Suprapubic skin (tissue), 4 donors: Measurements from ENCODE around the gene RTL1. TPM values are rescaled to one million over a fixed set of nuclear protein-coding genes. Genes with fewer than 3 reads are reported as not detected.

ENCODE experiments used
- DNase-seq, 2 donors: peaks; one replicate each; pipeline ENCODE4 v3.0.0-alpha.2; 2019; ENCODE audit warnings: low spot score in 2 of 2
- H3K27ac ChIP-seq: fragments of 200-600 bp; sonication (generic); one replicate; pipeline ENCODE4 v1.5.1; 2019
- H3K27me3 ChIP-seq: fragments of 200-600 bp; sonication (generic); one replicate; pipeline ENCODE4 v1.5.1; 2019
- H3K36me3 ChIP-seq: fragments of 200-600 bp; sonication (generic); one replicate; pipeline ENCODE4 v1.5.1; 2019
- H3K4me1 ChIP-seq: fragments of 200-600 bp; sonication (generic); one replicate; pipeline ENCODE4 v1.5.1; 2019
- H3K4me3 ChIP-seq: fragments of 200-600 bp; sonication (generic); one replicate; pipeline ENCODE4 v1.5.1; 2019; ENCODE audit warnings: mild to moderate bottlenecking
- H3K9me3 ChIP-seq: fragments of 200-600 bp; sonication (generic); one replicate; pipeline ENCODE4 v1.5.1; 2019
- CTCF ChIP-seq, 2 donors: fragments of 200-600 bp in 1 of 2; fragments of 450-650 bp in 1 of 2; sonication (generic) in 1 of 2; IDR thresholded peaks; one replicate each; pipeline ENCODE4 v1.5.1; 2016 to 2019; ENCODE audit warnings: antibody characterized with exemption in 2 of 2, mild to moderate bottlenecking in 1 of 2, moderate library complexity in 1 of 2
- EP300 ChIP-seq: sonication (generic); formaldehyde crosslinking; IDR thresholded peaks from one replicate; pipeline ENCODE4 v1.6.1; 2017; ENCODE audit warnings: antibody characterized with exemption
- POLR2A ChIP-seq, 2 donors: fragments of 450-650 bp; IDR thresholded peaks; one replicate each; pipeline ENCODE4 v1.6.1; 2017; ENCODE audit warnings: antibody characterized with exemption in 2 of 2, mild to moderate bottlenecking in 2 of 2, moderate library complexity in 2 of 2
- POLR2AphosphoS5 ChIP-seq, 3 donors: sonication (generic); formaldehyde crosslinking; IDR thresholded peaks; one replicate each; pipeline ENCODE4 v1.6.1; 2017; ENCODE audit warnings: antibody characterized with exemption in 3 of 3
- WGBS: methylation state at CpG from one replicate; pipeline ENCODE4 v1.1.5; 2018; 5-methylcytosine and 5-hydroxymethylcytosine counted together
- total RNA-seq, 4 donors: library from RNA; depleted of rRNA; stranded (reverse); fragments of >200 nt; gene quantifications; one replicate each; pipeline ENCODE4 v1.1.0, GENCODE V29; 2016

Gene RTL1
- total RNA-seq, 4 donors from 2014 or later, result not detected

GRCh38 chr14:100878271-100879146 lies 25.0 kb downstream of the RTL1 start:
- H3K27ac ChIP-seq, result no peak overlapping the region
- H3K36me3 ChIP-seq, result no peaks in the 10 kb centered on the region
- no peak overlapping the region for H3K4me3 ChIP-seq
- H3K9me3 ChIP-seq, result no peaks in the 10 kb centered on the region
- peaks cover 7% of the 10 kb centered on the region for H3K27me3 ChIP-seq
- no peak for DNase-seq
- 94% methylated on average over 3 of the region's 11 CpGs for WGBS
- no peaks in the 10 kb centered on the region for H3K4me1 ChIP-seq
- TF ChIP-seq CTCF (IDR thresholded peaks at IDR 0.05) (no peak), POLR2A (IDR thresholded peaks at IDR 0.05) (no peak), POLR2AphosphoS5 (IDR thresholded peaks at IDR 0.05) (no peak), EP300 (no peak)

- Histone ChIP-seq H3K4me3 (no peak overlapping the region), H3K27ac (no peak overlapping the region), H3K27me3 (peaks cover 7% of the 10 kb centered on the region), H3K36me3 (no peaks in the 10 kb centered on the region), H3K9me3 (no peaks in the 10 kb centered on the region), H3K4me1 (no peaks in the 10 kb centered on the region)
- 86% methylated on average over 9 of the region's 17 CpGs for WGBS
- DNase-seq, result no peak
- no peak for TF ChIP-seq CTCF (IDR thresholded peaks at IDR 0.05)
- no peak for TF ChIP-seq EP300
- no peak for TF ChIP-seq POLR2AphosphoS5 (IDR thresholded peaks at IDR 0.05)
- TF ChIP-seq POLR2A (IDR thresholded peaks at IDR 0.05), result no peak
Observed at GRCh38 chr14:100875861-100876590, 27.5 kb downstream of the RTL1 start.

GRCh38 chr14:100875126-100875525 lies 28.4 kb downstream of the RTL1 start:
- no peak for DNase-seq
- no peak overlapping the region for H3K27ac ChIP-seq
- no peaks in the 10 kb centered on the region for H3K4me1 ChIP-seq
- H3K9me3 ChIP-seq, result no peaks in the 10 kb centered on the region
- H3K27me3 ChIP-seq, result peaks cover 7% of the 10 kb centered on the region
- TF ChIP-seq EP300, result no peak
- TF ChIP-seq POLR2A (IDR thresholded peaks at IDR 0.05), result no peak
- no peak for TF ChIP-seq CTCF (IDR thresholded peaks at IDR 0.05)
- TF ChIP-seq POLR2AphosphoS5 (IDR thresholded peaks at IDR 0.05), result no peak
- no peaks in the 10 kb centered on the region for H3K36me3 ChIP-seq
- no peak overlapping the region for H3K4me3 ChIP-seq
- WGBS, result 86% methylated on average over 6 of the region's 6 CpGs

GRCh38 chr14:100874411-100875091 lies 29.0 kb downstream of the RTL1 start:
- H3K9me3 ChIP-seq, result no peaks in the 10 kb centered on the region
- H3K27ac ChIP-seq, result no peak overlapping the region
- H3K4me1 ChIP-seq, result no peaks in the 10 kb centered on the region
- DNase-seq, result peak in 1 of 2 donors; percentile 46
- no peak overlapping the region for H3K4me3 ChIP-seq
- peaks cover 7% of the 10 kb centered on the region for H3K27me3 ChIP-seq
- TF ChIP-seq CTCF (IDR thresholded peaks at IDR 0.05) (no peak), POLR2A (IDR thresholded peaks at IDR 0.05) (no peak), EP300 (no peak), POLR2AphosphoS5 (IDR thresholded peaks at IDR 0.05) (no peak)
- no peaks in the 10 kb centered on the region for H3K36me3 ChIP-seq
- WGBS, result 82% methylated on average over 12 of the region's 21 CpGs
